ENCODE measurements around the gene CXXC5. TPM values are rescaled to one million over a fixed set of nuclear protein-coding genes. Genes with fewer than 3 reads are reported as not detected.

Gene CXXC5
- total RNA-seq, 1 experiment from 2014 or later, result 54.9 TPM

GRCh38 chr5:139651043-139651834 is 3.1 kb downstream of the CXXC5 start:
- no peak for DNase-seq (ENCODE audit: low read depth)

- DNase-seq (ENCODE audit: low read depth), result peak; percentile 89
These were observed 4.0 kb downstream of the CXXC5 start for GRCh38 chr5:139651853-139652787.

GRCh38 chr5:139652788-139653241 is 4.7 kb downstream of the CXXC5 start:
- DNase-seq (ENCODE audit: low read depth), result no peak

- DNase-seq (ENCODE audit: low read depth), result no peak
These were observed 5.5 kb downstream of the CXXC5 start for GRCh38 chr5:139653616-139654015.

- no peak for DNase-seq (ENCODE audit: low read depth)
These were observed 6.3 kb downstream of the CXXC5 start for GRCh38 chr5:139654464-139654863.

- no peak for DNase-seq (ENCODE audit: low read depth)
These were observed 6.8 kb downstream of the CXXC5 start for GRCh38 chr5:139654871-139655491.

GRCh38 chr5:139655727-139656271 is 7.7 kb downstream of the CXXC5 start:
- no peak for DNase-seq (ENCODE audit: low read depth)

GRCh38 chr5:139657363-139658321 is 9.5 kb downstream of the CXXC5 start:
- DNase-seq (ENCODE audit: low read depth), result no peak

GRCh38 chr5:139658501-139658927 is 10.4 kb downstream of the CXXC5 start:
- peak; percentile 70 for DNase-seq (ENCODE audit: low read depth)

GRCh38 chr5:139658928-139659667 is 10.9 kb downstream of the CXXC5 start:
- DNase-seq (ENCODE audit: low read depth), result peak; percentile 88

- no peak for DNase-seq (ENCODE audit: low read depth)
These were observed 11.5 kb downstream of the CXXC5 start for GRCh38 chr5:139659695-139660101.

GRCh38 chr5:139660105-139660922 is 12.2 kb downstream of the CXXC5 start:
- DNase-seq (ENCODE audit: low read depth), result peak; percentile 90

- peak; percentile 93 for DNase-seq (ENCODE audit: low read depth)
These were observed 13.0 kb downstream of the CXXC5 start for GRCh38 chr5:139660923-139661814.

- no peak for DNase-seq (ENCODE audit: low read depth)
These were observed 14.5 kb downstream of the CXXC5 start for GRCh38 chr5:139662617-139663016.

- DNase-seq (ENCODE audit: low read depth), result no peak
These were observed 15.3 kb downstream of the CXXC5 start for GRCh38 chr5:139663207-139664085.

- DNase-seq (ENCODE audit: low read depth), result no peak
These were observed 16.0 kb downstream of the CXXC5 start for GRCh38 chr5:139664086-139664693.

All from HT1080 (cell line).